ENCODE results near the gene CALML4. TPM values are rescaled to one million over a fixed set of nuclear protein-coding genes. Genes with fewer than 3 reads are reported as not detected.

CALML4 gene
- total RNA-seq, 3 donors from 2014 or later: 5.3 to 7.9 (median 6.0) TPM

DNA sequence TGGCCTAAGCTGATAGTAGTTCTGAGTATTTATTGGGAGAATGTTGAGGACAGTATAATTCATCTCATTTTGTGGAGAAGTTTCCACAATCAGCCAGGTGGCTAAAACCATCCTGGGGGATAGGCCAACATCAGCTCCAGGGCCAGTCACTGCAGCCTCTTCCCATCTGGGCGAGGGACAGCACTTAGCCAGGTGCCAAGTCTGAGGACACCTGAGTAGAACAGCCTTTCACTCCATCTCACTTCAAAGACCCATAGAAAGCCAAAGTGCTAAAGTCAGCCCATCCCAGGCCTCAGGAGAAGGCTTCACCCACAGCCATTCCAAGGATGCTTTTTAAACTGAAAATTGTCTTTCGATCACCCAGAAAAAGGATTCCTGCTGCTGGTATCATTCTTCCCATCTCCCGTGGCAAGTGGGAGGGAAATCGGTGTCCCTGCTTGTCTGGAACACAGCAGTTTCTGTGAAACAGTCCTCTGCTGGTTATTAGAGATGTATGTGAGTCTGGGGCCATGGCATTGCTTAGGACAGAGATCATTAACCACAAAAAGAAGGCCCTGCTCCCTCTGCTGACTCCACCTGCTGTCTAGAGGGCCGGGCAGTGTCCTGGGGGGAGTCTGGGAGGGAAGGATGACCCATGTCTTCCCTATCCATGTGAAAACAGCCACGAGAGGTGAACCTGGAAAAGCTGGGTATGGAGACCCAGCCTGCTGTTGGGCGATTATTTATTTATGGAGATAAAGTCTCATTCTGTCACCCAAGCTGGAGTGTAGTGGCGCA, 9.6 kb downstream of the CALML4 start:
- Histone ChIP-seq H3K27me3 (no peaks in the 10 kb centered on the region), H3K36me3 (no peaks in the 10 kb centered on the region), H3K27ac (peak overlapping the region; percentile 60 to 64), H3K4me1 (no peaks in the 10 kb centered on the region), H3K9me3 (no peaks in the 10 kb centered on the region), H3K4me3 (no peak overlapping the region)
- intact Hi-C loops (cut with DNase I; ENCODE audit: low total_unique reads): no loop called here
- peak in 1 of 2 donors; percentile 34 for DNase-seq (ENCODE audit: low spot score in 2 of 2)
- TF ChIP-seq, protein P1, sequence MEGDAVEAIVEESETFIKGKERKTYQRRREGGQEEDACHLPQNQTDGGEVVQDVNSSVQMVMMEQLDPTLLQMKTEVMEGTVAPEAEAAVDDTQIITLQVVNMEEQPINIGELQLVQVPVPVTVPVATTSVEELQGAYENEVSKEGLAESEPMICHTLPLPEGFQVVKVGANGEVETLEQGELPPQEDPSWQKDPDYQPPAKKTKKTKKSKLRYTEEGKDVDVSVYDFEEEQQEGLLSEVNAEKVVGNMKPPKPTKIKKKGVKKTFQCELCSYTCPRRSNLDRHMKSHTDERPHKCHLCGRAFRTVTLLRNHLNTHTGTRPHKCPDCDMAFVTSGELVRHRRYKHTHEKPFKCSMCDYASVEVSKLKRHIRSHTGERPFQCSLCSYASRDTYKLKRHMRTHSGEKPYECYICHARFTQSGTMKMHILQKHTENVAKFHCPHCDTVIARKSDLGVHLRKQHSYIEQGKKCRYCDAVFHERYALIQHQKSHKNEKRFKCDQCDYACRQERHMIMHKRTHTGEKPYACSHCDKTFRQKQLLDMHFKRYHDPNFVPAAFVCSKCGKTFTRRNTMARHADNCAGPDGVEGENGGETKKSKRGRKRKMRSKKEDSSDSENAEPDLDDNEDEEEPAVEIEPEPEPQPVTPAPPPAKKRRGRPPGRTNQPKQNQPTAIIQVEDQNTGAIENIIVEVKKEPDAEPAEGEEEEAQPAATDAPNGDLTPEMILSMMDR (IDR thresholded peaks at IDR 0.05): no peak
- TF ChIP-seq POLR2A (IDR thresholded peaks at IDR 0.05) (no peak), POLR2AphosphoS5 (IDR thresholded peaks at IDR 0.05) (no peak)

DNA sequence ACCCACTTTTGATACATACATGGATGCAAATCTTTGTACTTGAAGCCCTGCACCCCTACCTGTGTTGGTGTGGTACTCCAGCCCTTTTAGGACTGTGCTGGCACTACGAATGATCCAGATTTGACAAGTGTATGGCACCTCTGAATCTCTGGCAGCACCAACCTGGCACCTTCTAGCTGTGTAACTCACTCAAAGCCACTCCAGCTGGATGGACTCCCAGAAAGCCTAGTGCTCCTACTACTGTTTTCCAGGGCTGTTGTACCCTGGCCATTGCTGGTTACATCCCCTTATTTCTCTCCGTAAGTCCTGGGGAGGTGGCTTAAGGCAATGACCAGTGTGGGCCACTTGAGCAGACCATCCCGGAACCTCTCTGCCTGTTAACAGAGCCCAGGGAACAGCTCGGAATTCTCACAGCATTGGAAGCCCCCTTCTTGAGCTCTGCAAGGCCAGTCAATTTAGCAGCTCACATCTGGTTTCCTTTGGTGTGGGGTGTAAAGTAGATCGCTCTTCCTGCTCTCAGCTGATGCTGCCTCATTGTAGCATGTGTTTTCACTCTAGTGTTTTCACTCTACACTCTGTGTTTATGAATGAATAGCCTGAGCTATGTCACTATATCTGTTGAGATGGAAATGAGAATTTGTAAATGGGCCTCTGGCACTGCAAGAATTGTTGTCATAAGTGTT, 12.2 kb downstream of the CALML4 start:
- no peak for DNase-seq (ENCODE audit: low spot score in 2 of 2)
- intact Hi-C loops (cut with DNase I; ENCODE audit: low total_unique reads): no loop called here
- H3K4me3 ChIP-seq: no peak overlapping the region
- TF ChIP-seq POLR2AphosphoS5 (IDR thresholded peaks at IDR 0.05): no peak
- no peak for TF ChIP-seq POLR2A (IDR thresholded peaks at IDR 0.05)
- TF ChIP-seq, protein P1 (IDR thresholded peaks at IDR 0.05): no peak
- H3K36me3 ChIP-seq: no peaks in the 10 kb centered on the region
- no peaks in the 10 kb centered on the region for H3K9me3 ChIP-seq
- no peaks in the 10 kb centered on the region for H3K4me1 ChIP-seq
- no peaks in the 10 kb centered on the region for H3K27me3 ChIP-seq
- H3K27ac ChIP-seq: no peak overlapping the region

DNA sequence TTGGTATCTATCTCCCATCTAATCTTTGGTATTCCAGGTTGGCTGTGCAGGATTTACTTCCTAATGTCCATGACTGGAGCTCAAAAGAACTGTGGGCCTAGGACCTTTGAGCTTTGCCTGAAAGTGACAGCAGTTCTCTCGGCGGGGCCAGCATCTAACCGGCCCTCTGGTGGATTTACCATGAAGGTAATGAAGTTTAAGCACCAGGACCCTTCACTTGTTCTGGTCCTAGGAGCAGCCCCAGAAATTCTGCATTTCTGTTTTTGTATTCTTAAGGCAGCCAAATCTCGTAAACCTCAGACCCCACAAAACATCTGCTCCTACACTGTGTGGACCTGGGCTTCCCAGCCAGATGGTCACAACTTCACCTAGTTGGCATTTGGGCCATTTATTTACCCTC, 13.0 kb downstream of the CALML4 start:
- no peak overlapping the region for H3K27ac ChIP-seq
- H3K4me3 ChIP-seq: no peak overlapping the region
- intact Hi-C loops (cut with DNase I; ENCODE audit: low total_unique reads): no loop called here
- H3K4me1 ChIP-seq: no peaks in the 10 kb centered on the region
- no peaks in the 10 kb centered on the region for H3K9me3 ChIP-seq
- DNase-seq (ENCODE audit: low spot score in 2 of 2): no peak
- H3K36me3 ChIP-seq: no peaks in the 10 kb centered on the region
- no peaks in the 10 kb centered on the region for H3K27me3 ChIP-seq
- TF ChIP-seq POLR2A (IDR thresholded peaks at IDR 0.05): no peak
- no peak for TF ChIP-seq POLR2AphosphoS5 (IDR thresholded peaks at IDR 0.05)
- TF ChIP-seq, protein P1 (IDR thresholded peaks at IDR 0.05): no peak

DNA sequence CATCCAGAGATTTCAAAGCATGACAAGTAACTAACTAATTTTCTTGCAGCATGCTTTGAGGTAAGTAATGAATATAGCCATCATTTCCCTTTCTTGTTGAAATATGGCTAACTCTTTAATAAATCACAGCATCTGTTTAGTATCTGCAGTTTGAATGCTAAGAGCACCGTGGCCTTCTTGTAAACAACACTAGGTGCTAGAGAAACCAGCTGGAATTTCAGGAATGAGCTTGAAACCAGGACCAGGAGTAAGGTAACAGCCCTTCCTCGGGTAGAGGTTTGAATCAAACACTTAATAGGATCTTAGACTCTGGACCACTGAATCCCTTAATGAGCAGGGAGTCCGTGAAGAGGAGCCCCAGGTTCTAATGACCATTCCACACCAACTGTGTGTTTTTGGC, 13.6 kb downstream of the CALML4 start:
- H3K4me1 ChIP-seq: no peaks in the 10 kb centered on the region
- H3K4me3 ChIP-seq: no peak overlapping the region
- H3K27ac ChIP-seq: peak overlapping the region in 1 of 2 donors; percentile 21
- no peaks in the 10 kb centered on the region for H3K27me3 ChIP-seq
- H3K9me3 ChIP-seq: no peaks in the 10 kb centered on the region
- no peak for DNase-seq (ENCODE audit: low spot score in 2 of 2)
- intact Hi-C loops (cut with DNase I; ENCODE audit: low total_unique reads): no loop called here
- no peaks in the 10 kb centered on the region for H3K36me3 ChIP-seq
- TF ChIP-seq POLR2AphosphoS5 (IDR thresholded peaks at IDR 0.05) (no peak), POLR2A (IDR thresholded peaks at IDR 0.05) (no peak)
- TF ChIP-seq, protein P1 (IDR thresholded peaks at IDR 0.05): no peak

DNA sequence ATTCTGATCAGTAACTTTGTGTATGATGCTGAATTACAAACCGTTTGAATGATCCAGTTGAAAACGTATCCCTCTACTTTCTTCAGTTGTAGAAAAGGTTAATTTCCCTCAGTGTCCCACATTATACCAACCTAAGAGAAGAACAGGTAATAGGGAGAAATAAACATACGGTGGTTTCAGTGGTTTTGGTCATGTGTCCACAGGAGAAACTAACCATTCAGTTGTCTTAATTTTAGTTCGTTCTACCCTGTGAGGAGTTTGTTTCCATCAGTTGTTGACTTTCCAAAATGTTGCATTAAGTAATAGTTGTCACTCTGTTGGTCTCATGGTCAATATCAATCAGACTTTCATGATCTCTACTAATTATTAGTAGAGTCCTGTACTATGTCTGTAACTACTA, 15.1 kb downstream of the CALML4 start:
- Histone ChIP-seq H3K9me3 (no peaks in the 10 kb centered on the region), H3K27ac (no peak overlapping the region), H3K36me3 (no peaks in the 10 kb centered on the region), H3K27me3 (no peaks in the 10 kb centered on the region), H3K4me3 (no peak overlapping the region), H3K4me1 (no peaks in the 10 kb centered on the region)
- DNase-seq (ENCODE audit: low spot score in 2 of 2): no peak
- intact Hi-C loops (cut with DNase I; ENCODE audit: low total_unique reads): no loop called here
- TF ChIP-seq POLR2AphosphoS5 (IDR thresholded peaks at IDR 0.05) (no peak), POLR2A (IDR thresholded peaks at IDR 0.05) (no peak)
- TF ChIP-seq, protein P1 (IDR thresholded peaks at IDR 0.05): no peak
